SK-N-MC (cell line): ENCODE results near the gene PCSK1.

Source experiments
- EZH2 ChIP-seq: fragments of 200-600 bp; sonication (generic); IDR thresholded peaks from one replicate; pipeline ENCODE4 v1.6.1; 2017; ENCODE audit warnings: antibody characterized with exemption
- POLR2AphosphoS5 ChIP-seq: IDR thresholded peaks from 2 replicates; pipeline ENCODE4 v1.6.1; 2012; ENCODE audit warnings: mild to moderate bottlenecking, low read depth, low read length, borderline replicate concordance

DNA sequence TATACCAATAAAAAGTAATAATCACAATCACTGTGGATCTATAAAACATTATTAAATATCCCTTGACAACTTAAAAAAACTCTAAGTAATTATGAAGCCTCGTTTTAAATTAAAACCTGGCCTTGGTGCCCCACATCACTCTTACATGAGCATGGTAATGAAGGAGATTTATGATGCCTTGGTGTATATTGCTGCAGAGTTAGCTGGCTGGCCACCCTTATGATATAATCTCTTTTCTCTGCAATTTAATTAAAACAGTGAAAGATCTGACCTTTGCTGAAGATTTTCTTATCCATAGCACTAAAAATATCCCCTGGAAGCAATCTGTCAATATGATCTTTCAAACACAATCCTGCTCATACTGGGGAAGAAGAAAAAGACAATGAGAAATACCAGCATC, 48.8 kb upstream of the PCSK1 start:
- TF ChIP-seq EZH2 (no peak), POLR2AphosphoS5 (no peak)
